H1 (cell line): ENCODE measurements around the gene LRRC32. TPM values are rescaled to one million over a fixed set of nuclear protein-coding genes. Genes with fewer than 3 reads are reported as not detected.

ENCODE experiments used
- ASH2L ChIP-seq: fragments of 200-600, 300-600 bp; sonication (generic); IDR thresholded peaks from one replicate; pipeline ENCODE4 v1.7.1; 2017; ENCODE audit warnings: low read length
- BRCA1 ChIP-seq: IDR thresholded peaks from 2 replicates; pipeline ENCODE4 v1.6.1; 2012; ENCODE audit warnings: low read depth, low read length, improper control_type of control experiment
- EGR1 ChIP-seq: IDR thresholded peaks from 2 replicates; pipeline ENCODE4 v1.6.1; 2011; ENCODE audit warnings: low read depth, low read length, borderline replicate concordance
- FOSL1 ChIP-seq: IDR thresholded peaks from 2 replicates; pipeline ENCODE4 v1.6.1; 2011; ENCODE audit warnings: mild to moderate bottlenecking, low read depth, low read length, moderate library complexity; ENCODE audit not compliant: insufficient read depth
- MAFK ChIP-seq: IDR thresholded peaks from 2 replicates; pipeline ENCODE4 v1.6.1; 2012; ENCODE audit warnings: low read depth, mild to moderate bottlenecking, improper control_type of control experiment, low read length
- RAD21 ChIP-seq, 2 experiments: IDR thresholded peaks in 1 of 2; conservative IDR thresholded peaks in 1 of 2; 2 replicates each; pipeline ENCODE4 v1.6.1; 2011; ENCODE audit warnings: low read depth in 2 of 2, low read length in 2 of 2, improper control_type of control experiment in 1 of 2, inconsistent platforms in 1 of 2, mild to moderate bottlenecking in 1 of 2, moderate library complexity in 1 of 2
- RBBP5 ChIP-seq: IDR thresholded peaks from 2 replicates; pipeline ENCODE4 v1.7.1; 2012; ENCODE audit warnings: low read depth, mild to moderate bottlenecking, inconsistent platforms, low read length, moderate library complexity, borderline replicate concordance
- SP2 ChIP-seq: IDR thresholded peaks from 2 replicates; pipeline ENCODE4 v1.6.1; 2012; ENCODE audit warnings: mild to moderate bottlenecking, low read length, inconsistent platforms
- polyA plus RNA-seq, 7 experiments: library from polyadenylated mRNA; depleted of rRNA in 3 of 7; stranded (reverse) in 5 of 7; unstranded in 2 of 7; fragments of >200 nt in 5 of 7; fragments of 200-250 nt in 2 of 7; gene quantifications; 1 replicate in 5 of 7; 2 replicates in 1 of 7; 4 replicates in 1 of 7; pipeline versions ENCODE4 v1.2.1 to v1.2.3, GENCODE V29; 2011 to 2013; ENCODE audit warnings: missing spikeins in 2 of 7, mixed read lengths in 2 of 7
- total RNA-seq: library from RNA; stranded (reverse); fragmentation: NEBNext Ultra II Directional; extraction: Animal tissue kit (Norgen Biotek cat#: 25700); gene quantifications from 2 replicates; pipeline ENCODE4 v1.2.1, GENCODE V29; 2021

LRRC32 gene
- total and polyA plus RNA-seq, 2 of the 8 experiments (the other 6 are each of a cell fraction or from before 2014, with no cell fraction given): 0.99 to 1.9 TPM

DNA sequence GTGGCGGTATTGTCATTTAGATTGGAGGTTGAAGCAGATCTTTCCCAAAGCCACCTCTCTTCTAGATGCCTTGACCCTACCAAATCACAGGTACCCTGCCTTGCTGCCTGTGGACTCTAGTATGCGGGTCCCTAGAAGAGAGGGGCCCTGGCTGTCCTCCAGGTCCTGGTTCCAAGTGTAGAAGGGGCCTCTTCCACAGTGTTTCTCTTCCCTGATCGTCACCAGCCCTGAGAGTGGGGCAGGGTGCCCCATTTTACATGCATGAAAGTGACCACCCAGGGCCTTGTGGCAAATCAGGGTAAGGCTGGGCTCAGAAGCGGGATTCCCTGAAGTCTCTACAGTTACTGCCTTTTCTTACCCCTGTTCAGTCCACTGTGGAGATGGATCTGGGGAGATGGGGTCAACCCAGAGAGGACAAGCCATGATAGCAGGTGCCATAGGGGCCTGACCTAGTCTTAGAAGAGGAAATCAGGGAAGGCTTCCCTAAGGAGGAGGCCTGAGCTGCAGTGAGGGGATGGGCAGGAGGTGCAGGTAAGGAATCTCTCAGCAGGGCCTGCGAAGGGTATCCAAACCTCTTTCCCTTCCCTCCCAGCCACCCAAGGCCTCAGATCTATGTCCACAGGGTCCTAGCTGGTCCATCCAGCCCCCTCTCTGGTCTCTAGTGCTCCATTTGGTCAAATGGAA lies 1.2 kb upstream of the LRRC32 start (continued):
- no peak for TF ChIP-seq FOSL1
- no peak for TF ChIP-seq BRCA1
- TF ChIP-seq SP2: no peak
- no peak for TF ChIP-seq ASH2L
- no peak for TF ChIP-seq RBBP5
- TF ChIP-seq RAD21 (IDR thresholded peaks at IDR 0.05 in 1 of 2, conservative IDR thresholded peaks at IDR 0.05 in 1 of 2; ENCODE audit: low read depth in 2 of 2, low read length in 2 of 2): no peak
- no peak for TF ChIP-seq MAFK
- no peak for TF ChIP-seq EGR1
